Measurements from ENCODE around the gene LGMN. TPM values are rescaled to one million over a fixed set of nuclear protein-coding genes. Genes with fewer than 3 reads are reported as not detected.
A peak's percentile ranks its signal among the peaks of the same experiment; 100 is the strongest.

Gene LGMN
- total RNA-seq, 8 experiments from 2014 or later = 15.2 to 312 (median 54.8) TPM

- 50 to 100% (median 73%) methylated on average over 1 to 7 of the region's 13 CpGs; no CpG with 5 or more reads in 4 of the 10 experiments for WGBS, 10 experiments
- Histone ChIP-seq H3K4me3 (no peak overlapping the region), H3K4me1 (replicated peaks in 1 of 2) (no peaks in the 10 kb centered on the region), H3K27ac (no peak overlapping the region)
- no peak for ATAC-seq (replicated peaks in 6 of 8)
- in situ Hi-C loops (cut with MboI; ENCODE audit: low pct_unique_long_range_greater_than_20kb in 2 of 9, low sequenced_read_pairs in 9 of 9, unreplicated experiment in 9 of 9) = no loop called here
Measured at GRCh38 chr14:92657457-92658142, 90.8 kb downstream of the LGMN start.

- Histone ChIP-seq H3K4me1 (replicated peaks in 1 of 2) (no peaks in the 10 kb centered on the region), H3K27ac (no peak overlapping the region), H3K4me3 (no peak overlapping the region)
- ATAC-seq (replicated peaks in 6 of 8) = no peak
- in situ Hi-C loops (cut with MboI; ENCODE audit: low pct_unique_long_range_greater_than_20kb in 2 of 9, low sequenced_read_pairs in 9 of 9, unreplicated experiment in 9 of 9) = no loop called here
- 60 to 100% (median 97%) methylated on average over 1 to 4 of the region's 8 CpGs; no CpG with 5 or more reads in 6 of the 10 experiments for WGBS, 10 experiments
Measured at GRCh38 chr14:92656306-92657081, 91.9 kb downstream of the LGMN start.

GRCh38 chr14:92655419-92656201, 92.8 kb downstream of the LGMN start:
- Histone ChIP-seq H3K27ac (no peak overlapping the region), H3K4me3 (no peak overlapping the region), H3K4me1 (replicated peaks in 1 of 2) (no peaks in the 10 kb centered on the region)
- WGBS, 10 experiments = 68 to 100% (median 87%) methylated on average over 1 to 9 of the region's 13 CpGs; no CpG with 5 or more reads in 3 of the 10 experiments
- peak in 2 of 8 experiments; percentile 25 to 39 for ATAC-seq (replicated peaks in 6 of 8)
- in situ Hi-C loops (cut with MboI; ENCODE audit: low pct_unique_long_range_greater_than_20kb in 2 of 9, low sequenced_read_pairs in 9 of 9, unreplicated experiment in 9 of 9) = no loop called here

- H3K4me3 ChIP-seq = no peak overlapping the region
- no peaks in the 10 kb centered on the region for H3K4me1 ChIP-seq (replicated peaks in 1 of 2)
- H3K27ac ChIP-seq = no peak overlapping the region
- in situ Hi-C loops (cut with MboI; ENCODE audit: low pct_unique_long_range_greater_than_20kb in 2 of 9, low sequenced_read_pairs in 9 of 9, unreplicated experiment in 9 of 9) = no loop called here
- WGBS, 10 experiments = 81 to 100% (median 92%) methylated on average over 2 to 10 of the region's 18 CpGs; no CpG with 5 or more reads in 1 of the 10 experiments
- ATAC-seq (replicated peaks in 6 of 8) = no peak
Measured at GRCh38 chr14:92654239-92654901, 94.1 kb downstream of the LGMN start.

Other genes starting within 250 kb of the LGMN start
- 10 to 100 TPM in 2 of 8 experiments, 1 to 10 TPM in 3, under 1 TPM in 3; 0.21 to 23.9 (median 2.3) TPM for gene RIN3, start 234.8 kb downstream of the LGMN start, total RNA-seq
- 10 to 100 TPM; 28.1 to 67.3 (median 43.5) TPM for gene GOLGA5, start 45.7 kb upstream of the LGMN start, total RNA-seq
- gene CHGA, start 174.5 kb upstream of the LGMN start, total RNA-seq = 10 to 100 TPM in 5 of 8 experiments, 1 to 10 TPM in 2, under 1 TPM in 1; 0.97 to 64.6 (median 35.8) TPM